GM19023 (cell line): ENCODE results near the gene USH2A.
A peak's percentile ranks its signal among the peaks of the same experiment; 100 is the strongest.

Source experiments
- ATAC-seq: cut with Tn5 transposase; IDR thresholded peaks from one replicate; pipeline ENCODE4 v1.9.1; 2021; ENCODE audit warnings: mild to moderate bottlenecking, moderate library complexity; ENCODE audit not compliant: unreplicated experiment

USH2A gene

DNA sequence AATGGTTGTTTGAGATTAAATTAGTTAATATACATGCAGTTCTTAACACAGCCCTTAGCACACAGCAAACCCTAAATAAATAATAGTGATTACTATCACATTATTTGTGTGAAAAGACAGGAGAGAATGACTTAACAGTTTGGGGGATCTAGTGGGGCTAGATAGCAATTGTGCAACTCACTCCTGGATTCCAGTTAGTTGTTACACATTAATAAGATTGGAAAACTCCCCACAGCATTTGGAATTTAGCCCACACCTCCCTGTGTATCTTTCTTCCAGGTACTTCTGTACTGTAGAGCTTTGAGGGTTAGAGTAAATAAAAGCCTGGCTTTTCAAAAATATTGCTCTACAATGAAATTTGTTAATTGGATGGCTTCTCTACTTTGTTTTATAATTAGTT is 763.0 kb downstream of the USH2A start:
- ATAC-seq = no peak

DNA sequence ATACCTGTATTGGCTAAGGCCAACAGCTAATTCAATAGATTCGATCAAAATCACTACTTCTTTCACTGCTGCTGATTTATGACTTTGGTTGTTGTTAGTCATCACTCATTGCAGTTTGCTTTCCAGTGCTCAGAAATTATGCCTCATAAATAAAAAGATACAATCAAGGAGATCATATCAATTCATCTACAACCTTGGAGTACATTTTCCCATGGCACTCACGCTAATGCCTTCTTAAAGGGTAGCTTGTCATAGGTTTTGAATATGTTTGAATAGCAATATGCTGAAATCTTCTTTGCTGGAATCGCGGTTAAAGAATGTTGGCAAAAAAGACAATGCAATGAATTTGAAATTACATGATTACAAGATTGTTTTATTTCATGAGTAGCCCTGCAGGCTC is 766.2 kb downstream of the USH2A start:
- no peak for ATAC-seq

DNA sequence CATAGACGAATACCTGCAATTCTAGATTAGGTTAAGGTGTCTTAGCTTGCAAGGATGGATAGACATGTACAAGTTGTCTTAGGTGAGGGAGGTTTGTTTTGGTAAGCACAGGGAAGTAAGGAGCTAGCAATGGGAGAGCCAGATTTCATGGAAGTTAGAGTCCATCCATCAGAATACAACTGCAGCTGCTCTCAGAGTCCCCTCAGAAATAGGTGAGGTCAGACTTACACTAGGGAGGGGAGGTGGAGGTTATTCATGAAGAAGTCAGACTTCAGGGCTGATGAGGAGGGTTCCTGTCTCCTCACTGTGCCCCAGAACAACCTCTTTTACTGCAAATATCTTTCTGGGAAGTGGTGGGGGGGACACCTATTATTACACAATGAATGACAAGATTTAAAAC is 770.9 kb downstream of the USH2A start:
- no peak for ATAC-seq

DNA sequence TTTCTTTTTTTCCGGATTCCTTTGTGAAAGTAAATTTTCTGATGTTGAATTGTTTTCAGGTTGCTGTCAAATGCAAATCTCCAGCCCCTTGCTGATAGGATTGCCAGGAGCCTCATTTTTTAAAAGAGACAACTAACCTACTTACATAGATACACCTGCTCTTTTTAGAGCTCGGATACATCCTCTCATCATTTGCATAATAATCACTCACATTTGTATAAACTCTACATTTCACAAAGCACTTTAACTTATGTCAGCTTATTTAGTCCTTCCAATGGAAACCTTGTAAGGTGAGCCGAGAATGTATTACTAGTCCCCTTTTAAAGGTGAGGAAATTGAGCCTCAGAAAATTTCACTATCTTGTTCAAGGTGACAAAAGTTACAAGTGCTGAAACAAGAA is 771.4 kb downstream of the USH2A start:
- ATAC-seq = no peak

DNA sequence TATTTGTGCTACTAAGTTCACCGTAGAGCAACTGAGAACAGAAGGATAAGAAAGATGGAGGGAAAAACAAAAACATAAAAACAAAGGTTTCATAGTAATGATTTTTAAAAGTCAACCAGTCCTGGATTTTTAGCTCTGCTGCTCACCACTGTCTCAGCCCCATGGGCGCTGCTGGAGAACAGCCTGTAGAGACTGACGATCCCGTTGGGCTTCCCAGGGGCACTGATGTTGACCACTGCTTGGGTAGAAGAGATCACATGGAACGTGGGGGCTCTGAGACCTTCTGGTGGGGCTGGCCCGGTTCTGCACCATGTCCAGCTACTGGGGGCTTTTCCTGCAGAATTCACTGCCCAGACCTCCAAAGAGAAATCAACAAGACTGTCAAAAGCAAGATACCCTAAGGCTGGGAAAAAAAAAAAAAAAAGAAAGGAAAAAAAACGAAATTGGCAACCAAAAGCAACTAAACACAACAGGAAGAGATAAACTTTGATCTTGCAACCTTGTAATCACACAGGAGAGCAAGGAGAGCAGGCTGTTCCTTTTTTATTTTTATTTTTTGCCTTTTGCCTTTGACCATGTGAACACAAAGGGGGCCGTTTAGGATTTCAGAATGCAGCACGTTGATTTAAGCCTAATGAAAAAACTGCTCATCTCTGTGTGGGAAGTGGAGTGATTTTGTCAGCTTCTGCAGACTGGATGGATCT is 772.6 kb downstream of the USH2A start:
- ATAC-seq = no peak

DNA sequence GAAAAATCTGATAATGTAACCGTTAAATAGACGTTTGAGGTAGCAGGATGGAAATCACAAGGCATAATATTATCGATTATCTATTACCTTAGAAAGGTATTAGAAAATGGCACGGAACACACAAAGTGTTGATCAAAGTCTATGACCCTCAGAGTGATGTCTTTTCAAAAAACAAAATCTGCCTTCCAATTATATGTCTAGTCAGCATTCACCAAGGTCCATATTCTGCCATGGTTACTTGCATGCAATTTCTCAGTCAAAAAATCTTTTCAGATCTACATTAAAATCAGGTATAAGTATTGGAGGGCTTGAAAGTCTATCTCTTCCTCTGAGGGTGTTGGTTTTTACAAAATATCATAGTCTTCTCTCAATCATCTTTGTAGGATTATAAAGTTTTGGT is 774.3 kb downstream of the USH2A start:
- ATAC-seq = no peak

DNA sequence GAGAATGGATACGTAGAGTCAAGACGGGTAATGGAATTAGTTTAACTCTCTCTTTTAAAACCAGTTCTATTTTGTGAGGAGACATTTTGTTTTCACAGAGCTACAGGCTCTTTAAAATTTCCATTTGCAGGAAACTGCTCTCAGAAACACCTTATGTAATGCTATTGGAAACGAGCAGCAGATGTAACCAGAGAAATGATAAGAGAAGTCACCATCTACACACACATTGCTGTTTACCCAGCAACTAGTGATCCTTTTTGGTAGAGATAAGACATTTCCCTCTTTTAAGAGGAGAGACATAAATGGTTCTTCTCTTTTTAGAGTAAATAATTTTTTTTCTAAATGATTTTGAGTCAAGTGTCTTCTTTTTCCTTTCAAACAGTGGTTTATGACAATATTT is 775.5 kb downstream of the USH2A start:
- ATAC-seq = no peak

DNA sequence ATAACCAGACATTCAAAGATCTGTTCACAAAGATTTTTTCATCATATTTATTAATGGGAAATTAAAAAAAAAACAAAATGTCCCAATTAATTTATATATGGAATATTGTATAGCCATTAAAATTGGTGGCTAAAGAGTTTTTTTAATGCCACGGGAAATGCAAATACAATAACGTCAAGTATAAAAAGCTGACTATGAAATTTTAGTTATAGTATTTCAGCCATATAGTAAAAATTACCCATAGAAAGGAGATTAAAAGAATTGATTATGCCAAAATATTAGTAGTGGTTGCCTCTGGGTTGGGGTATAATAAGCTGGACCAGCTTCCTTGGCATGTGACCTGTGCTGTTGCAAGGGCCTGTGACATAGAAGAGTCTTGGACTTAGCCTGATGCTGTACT is 777.4 kb downstream of the USH2A start:
- no peak for ATAC-seq

DNA sequence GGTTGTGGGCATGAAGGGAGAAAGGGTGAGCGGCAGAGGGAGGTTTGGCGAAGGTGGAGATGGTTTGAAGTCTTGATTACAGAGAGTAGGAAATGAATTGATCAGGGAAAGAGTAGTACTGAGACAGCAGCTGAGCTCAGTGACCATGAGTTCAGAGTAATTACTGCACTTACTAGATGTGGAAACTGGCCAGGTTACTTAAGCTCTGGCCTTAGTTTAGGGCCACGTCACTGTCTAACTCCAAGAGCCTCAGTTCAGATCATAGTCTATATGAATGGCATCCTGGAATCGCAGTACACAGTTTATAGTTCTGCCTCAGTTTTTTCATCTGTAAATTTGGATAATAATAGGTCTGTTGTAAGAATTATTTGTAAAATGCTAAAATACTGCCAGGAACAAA is 778.1 kb downstream of the USH2A start:
- ATAC-seq = no peak

DNA sequence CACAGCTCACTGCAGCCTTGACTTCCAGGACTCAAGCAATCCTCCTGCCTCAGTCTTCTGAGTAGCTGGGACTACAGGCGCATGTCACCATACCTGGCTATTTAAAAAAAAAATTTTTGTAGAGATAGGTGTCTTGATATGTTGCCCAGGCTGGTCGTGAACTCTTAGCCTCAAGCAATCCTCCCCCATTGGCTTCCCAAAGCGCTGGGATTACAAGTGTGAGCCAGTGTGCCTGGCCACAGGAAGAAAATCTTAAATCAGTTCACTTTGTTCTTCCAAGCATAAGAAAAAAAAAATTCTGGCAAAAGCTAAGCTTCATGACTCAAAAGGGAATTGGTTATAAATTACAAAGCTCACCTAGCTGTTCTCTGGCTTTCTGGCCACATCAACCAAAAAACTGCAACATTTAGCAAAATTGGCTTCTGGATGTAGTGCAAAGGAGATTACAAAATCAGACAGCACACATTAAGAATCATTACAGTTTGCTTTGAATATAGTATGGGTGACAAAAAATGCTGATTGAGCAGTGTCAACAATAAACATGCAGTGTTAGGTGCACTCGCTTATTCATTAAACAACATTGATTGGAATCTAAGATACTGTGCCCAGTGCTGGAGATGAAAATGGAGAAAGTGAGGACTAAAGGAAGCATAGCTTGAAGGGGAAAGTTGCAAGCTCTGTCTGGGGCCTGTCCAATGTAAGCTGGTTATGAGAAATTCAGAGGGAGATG is 779.5 kb downstream of the USH2A start:
- ATAC-seq = no peak

DNA sequence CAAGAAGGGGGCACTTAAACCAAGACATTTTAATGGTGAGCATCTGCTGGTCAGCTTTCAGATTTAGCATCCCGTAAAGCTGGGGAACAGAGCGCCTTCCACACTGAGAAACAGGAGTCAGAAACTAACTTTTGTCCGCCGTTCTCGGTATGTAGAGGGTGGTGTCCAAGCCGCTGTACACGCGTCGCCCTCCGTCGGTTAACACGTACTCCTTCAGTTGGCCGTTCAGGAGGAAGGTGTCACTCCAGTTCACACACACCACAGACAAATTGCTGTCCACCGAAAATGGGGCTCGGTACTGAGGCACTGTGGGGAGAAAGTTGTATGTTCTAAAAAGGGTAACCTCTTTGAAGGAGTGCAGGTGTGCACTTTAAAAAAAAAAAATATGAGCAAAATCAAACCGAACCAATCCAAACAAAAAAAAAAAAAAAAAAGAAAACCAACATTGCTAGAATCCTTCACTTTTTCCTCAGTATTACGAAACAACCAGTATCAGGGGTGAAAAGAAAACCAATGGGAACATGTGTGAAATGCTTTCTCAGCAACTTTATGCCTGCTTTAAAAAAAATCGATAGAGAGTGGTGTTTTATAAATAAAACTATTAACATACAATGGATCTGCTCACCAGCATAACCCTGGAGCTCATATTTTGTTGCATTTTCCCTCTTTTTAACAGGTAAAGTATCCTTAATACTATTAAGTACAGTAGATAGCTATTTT is 782.7 kb downstream of the USH2A start:
- no peak for ATAC-seq

DNA sequence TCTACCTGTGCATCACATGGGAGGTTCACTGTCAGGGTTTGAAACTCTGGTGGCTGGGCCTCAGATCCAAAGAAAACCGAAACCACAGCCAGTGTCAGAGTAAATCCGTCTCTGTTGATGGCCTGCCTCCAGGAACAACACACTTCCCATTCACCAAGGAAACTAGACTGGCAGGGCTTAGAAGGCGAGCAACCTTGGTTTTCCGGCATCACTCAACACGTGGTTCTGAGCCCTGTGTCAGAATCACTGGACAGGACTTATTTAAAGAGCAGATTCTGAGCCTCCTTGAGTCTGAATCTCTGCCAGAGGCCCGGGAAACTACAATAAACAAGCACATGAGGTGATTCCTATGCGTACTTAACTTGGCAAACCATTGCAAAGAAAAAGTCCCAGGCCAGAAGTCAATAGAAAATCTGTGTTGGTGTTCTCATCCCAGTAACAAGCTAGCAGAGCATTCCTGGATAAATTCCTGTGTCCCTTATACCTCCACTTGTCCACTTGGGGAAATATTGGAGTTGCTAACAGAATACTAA is 786.1 kb downstream of the USH2A start:
- ATAC-seq = no peak

DNA sequence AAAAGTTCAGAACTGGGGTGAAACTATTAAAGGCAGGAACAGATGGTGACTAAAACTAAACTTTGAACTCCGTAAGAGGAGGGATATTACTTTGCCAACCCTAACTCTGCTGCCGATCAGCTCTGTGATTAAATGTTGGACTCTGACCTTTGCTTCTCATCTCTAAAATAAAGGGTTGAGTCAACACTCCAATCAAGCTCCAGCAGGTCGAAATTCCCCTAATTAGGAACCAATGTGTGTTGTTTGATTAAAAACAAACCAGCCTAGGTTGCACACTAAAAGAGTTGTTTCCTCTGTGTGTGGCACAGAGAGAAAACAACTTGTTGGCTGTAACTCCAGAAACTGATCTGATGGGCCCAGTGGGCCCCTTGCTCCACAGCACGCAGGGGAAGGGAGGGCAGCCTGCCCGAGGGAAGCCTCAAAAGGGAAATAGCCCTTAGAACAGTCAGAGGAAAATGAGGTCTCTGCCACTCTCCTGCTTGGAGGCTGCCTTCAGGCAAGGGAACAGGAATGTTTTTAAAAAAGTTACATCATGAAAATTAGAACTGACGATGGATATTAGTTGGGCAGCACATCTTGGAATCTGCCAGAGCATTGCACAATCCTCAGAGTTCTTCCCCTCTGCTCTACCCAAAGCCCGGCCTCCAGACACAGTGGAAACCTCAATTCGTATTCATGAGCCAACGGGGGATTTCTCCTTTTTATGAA is 786.8 kb downstream of the USH2A start:
- peak; percentile 46 for ATAC-seq

DNA sequence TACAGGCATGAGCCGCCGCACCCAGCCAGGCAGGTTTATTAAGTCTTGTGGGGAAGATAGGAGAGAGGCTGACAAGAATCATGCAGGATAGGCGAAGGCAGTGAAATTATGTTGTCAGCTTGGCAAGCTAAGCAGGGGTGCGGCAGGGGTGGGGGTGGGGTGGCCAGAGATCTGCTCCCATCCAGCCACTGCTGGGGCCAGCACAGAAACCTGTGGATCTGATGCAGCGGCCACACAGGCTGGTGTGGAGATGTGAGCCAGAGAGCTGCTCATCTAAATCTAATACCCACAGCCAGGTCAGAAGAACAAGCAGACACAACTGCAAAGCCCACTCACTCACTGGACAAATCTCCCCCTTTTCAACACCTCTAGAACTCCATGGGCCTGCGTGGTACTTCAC is 787.4 kb downstream of the USH2A start:
- no peak for ATAC-seq

DNA sequence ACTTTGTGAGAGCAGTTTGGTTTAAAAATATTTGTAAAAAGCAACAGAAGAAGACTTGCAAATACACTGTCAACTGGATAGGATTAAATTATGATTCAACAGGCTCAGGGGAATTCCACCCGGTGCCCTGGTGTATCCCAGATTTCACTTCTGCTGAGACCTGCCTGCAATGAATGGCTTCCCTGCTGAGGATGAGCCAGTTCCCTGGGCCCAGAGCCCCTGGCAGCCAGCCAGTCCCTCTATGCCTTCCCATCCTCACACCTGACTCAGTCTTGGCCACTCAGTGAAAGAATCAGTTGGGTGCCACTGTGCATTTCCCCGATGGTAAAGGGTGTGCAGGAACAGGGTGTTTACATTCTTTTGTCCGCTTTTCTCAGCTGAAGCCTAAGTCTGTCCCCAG is 791.8 kb downstream of the USH2A start:
- no peak for ATAC-seq

DNA sequence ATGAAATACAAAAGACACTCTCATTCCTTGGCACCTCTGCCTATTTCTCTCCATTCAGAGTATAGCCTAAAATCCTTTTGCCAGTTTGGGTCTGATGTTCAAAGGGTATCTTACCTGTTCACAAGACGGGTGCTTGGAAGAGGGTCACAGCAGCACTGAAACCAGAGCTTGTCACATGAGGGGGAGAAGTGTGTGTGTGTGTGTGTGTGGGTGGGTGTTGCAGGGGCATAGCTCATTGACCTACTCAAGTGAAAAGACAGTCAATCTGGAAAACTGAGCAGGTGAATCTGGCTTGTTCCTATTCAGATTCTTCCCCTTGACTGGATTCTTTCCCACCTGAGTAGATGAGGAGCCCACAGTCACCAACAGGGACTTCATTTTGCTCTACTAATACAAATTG is 792.2 kb downstream of the USH2A start:
- no peak for ATAC-seq

DNA sequence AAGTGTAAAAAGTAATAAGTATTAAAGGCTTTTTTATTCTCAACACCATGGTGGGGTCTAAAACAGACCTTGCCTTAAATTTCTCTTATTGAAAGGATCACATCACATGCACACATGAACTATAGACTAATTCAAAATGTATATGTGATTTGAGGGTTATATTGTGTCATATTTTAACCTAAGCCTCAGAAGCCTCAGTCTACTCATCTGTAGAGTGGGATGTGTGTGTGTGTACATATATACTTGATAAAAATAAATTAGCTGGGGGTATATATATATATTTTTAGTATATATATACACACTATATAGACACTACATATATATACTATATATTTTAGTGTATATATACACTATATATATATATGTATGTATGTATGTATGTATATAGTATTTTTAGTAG is 797.3 kb downstream of the USH2A start:
- ATAC-seq = no peak

DNA sequence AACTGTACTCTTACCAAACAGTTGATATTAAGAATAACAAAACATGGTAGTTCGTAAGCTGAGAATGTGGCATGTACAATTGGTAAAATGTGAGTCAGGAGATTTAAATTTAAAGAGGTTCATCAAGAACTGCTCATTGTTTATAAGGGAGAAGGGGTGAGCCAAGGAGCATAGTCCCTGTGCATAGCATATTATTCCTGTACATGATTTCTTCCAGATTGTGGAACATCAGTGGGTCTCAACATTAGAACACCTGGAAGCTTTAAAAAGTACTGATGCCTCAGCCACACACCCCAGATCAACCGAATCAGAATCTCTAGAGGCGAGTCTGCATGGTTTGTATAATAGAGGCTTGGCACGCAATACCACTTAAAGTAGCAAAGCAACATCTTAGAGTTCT is 800.1 kb downstream of the USH2A start:
- no peak for ATAC-seq

DNA sequence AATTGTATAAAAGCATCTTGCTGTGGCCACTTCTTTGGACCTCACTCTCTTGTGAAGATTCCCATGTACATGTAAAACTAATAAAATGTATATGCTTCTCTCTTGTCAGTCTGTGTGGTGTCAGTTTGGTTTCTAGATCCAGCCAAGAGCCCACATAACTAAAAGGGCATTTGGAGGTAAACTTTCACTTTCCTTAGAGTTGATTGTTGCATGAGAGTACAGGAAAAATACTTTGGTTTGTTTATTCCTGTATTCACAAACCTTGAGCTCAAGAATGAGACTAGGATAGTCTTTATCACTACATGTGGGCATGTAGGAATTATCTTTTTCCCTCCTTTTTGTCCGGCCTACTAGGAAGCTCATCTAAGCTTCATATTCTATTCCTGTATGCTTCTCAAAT is 805.3 kb downstream of the USH2A start:
- no peak for ATAC-seq

DNA sequence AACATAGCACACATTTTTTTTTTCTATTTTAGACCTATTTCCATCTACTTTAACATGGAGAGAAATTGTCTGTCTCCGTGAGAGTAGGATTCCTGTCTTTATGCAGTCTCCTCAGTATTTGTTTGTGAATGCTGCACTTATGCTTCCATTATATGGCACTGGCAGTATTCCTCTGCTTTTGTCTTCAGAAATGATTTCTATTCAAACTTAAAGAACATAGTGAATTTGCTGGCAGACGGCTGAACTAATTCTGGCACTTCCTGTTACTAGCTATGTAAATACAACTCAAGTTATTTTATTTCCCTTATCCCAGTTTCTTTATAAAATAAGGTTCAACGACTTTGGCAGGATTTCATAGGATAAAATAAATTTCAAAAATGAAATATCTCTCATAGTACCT is 810.9 kb downstream of the USH2A start:
- ATAC-seq = no peak

DNA sequence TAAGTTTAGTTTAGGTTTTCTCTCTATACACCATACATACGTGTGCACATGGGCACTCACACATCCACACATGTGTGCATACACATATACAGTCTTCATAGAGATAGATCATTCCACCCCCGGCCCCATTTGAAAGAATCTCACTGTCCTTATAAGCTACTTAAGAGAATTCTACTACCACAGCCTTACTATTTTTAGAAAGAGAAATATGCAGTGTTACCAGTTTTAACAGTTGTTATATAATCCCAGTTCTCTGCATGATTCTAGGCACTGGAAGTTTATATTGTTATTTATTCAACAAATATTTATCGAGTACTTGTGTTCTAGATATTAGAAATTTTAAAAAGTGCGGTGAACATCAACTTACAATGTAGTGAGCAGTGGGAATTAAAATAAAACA is 814.6 kb downstream of the USH2A start:
- no peak for ATAC-seq
